Head of caudate nucleus (tissue), 42 donors: ENCODE results near the gene ADCY1.
A peak's percentile ranks its signal among the peaks of the same experiment; 100 is the strongest.

ENCODE experiments used
- DNase-seq, 42 donors: peaks; one replicate each; pipeline versions ENCODE4 v3.0.0 to v3.0.0-alpha.2; 2020 to 2021; ENCODE audit warnings: mixed read lengths in 7 of 42
- intact Hi-C: fragments of 100-400 bp; cut with DNase I; formaldehyde crosslinking; loops from one replicate; pipeline ENCODE4 v1.15.0; 2022

The ADCY1 gene

GRCh38 chr7:45682358-45682735 is 108.2 kb downstream of the ADCY1 start:
- intact Hi-C loops = no loop called here
- DNase-seq = peak in 4 of 42 donors; percentile 20 to 33 (median 27)

DNA sequence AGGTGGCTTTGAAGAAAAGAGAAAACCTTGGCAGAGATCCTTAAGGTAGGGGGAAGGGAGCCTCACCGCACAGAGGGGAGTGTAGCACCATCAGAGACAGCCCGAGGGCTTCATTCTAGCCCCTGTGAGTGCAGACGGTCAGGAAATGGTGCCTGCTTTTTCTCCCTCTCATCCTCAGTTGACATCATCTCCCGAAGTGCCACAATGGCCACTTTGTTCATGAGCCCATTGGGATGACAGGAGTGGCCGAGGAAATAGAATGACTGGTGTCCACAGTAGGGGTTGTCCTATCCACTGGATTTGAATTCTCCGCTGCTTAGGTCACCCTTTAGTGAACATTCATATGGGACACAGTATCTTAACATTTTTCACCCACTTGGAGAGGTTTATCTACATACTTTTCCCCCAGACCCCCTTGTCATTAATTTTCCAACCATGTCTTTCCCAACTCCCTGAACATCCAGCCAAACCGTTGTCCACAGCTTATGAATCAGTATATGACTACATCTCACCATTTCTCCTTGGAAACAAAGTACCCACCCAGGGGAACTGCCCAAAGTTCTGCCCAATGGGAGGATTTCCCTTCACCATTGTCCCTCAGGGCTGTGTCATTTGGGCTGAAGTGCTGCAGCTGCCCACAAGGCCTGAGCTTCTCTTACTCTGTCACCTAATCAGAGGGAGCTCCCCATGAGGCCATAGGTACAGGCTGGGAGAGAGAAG is 108.8 kb downstream of the ADCY1 start:
- peak in 22 of 42 donors; percentile 27 to 77 (median 56) for DNase-seq
- intact Hi-C loops = no loop called here

- DNase-seq = peak in 8 of 42 donors; percentile 2 to 34 (median 17)
- intact Hi-C loops = no loop called here
Measured at GRCh38 chr7:45683556-45684148, 109.5 kb downstream of the ADCY1 start.

GRCh38 chr7:45684910-45685618 is 110.9 kb downstream of the ADCY1 start:
- DNase-seq = peak in 9 of 42 donors; percentile 2 to 34 (median 20)
- intact Hi-C loops = no loop called here

DNA sequence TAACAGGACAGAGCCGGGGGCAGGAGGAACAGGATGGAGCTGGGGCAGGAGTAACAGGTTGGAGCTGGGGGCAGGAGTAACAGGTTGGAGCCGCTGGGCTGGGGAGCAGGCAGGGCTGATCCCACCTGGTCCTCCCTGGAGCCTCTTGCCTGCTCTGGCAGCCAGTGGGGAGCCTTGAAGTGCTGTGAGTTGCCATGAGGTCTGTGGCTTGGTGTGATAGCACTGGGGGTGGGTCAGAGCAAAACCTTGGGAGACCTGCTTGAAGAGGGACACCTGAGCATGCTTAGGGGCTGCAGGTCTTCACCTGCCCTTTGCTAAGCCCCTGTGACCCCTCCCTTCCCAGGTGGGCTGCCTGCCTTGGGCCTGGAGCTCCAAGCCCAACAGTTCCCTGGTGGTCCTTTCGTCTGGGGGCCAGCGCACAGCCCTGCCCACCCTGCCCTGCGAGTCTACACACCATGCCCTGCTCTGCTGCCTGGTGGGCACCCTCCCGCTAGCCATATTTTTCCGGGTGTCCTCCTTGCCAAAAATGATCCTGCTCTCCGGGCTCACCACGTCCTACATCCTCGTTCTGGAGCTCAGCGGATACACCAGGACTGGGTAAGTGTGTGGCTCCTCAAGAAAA is 111.6 kb downstream of the ADCY1 start:
- peak in 9 of 42 donors; percentile 1 to 30 (median 19) for DNase-seq
- intact Hi-C loops = no loop called here

DNA sequence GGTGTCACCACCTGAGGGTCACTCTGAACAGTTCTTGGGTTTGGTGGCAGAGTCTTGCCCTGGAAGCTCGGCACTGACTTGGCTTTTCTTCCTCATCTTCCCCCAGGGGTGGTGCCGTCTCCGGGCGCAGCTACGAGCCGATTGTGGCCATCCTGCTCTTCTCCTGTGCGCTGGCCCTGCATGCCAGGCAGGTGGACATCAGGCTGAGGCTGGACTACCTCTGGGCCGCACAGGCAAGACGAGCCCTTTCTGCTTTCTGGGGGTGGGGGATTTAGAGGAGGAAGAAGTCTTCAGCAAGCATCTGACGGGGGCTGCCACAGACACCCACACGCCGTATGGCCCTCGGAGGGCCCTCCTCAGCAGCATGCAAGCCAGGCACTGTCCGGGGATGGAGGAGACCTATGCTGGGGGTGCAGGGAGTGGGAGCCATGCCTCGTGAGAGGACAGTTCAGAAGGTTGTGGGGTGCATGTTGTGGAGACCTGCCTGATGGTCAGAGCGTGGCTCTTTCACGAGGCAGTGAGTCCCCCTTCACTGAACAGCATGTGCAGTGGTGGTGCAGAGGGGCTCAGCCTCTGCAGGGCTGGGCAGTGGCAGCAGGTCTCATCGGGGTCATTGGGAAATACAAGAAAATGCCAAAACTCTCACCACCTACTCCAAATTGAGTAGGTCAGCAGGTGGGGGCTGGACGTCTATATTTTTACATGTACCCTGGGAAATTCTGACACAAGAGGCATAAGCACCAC is 112.4 kb downstream of the ADCY1 start:
- DNase-seq = peak in 7 of 42 donors; percentile 4 to 38 (median 10)

DNA sequence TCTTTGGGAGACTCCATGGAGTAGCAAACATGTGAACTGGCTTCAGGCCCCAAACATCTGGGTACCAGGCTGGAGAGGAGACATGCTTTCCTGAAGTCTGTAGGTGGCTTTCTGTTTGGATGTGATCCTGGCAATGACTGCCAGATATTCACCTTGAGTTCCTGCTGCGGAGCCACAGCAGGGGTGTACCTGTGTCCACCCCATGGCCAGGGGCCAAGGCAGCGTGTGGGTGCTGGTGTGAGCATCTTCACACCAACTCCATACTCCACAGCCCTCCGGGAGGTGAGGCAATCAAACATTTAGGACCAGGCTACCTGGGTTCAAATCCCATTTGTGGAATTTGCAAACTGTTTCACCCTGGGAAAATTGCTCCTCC is 113.0 kb downstream of the ADCY1 start:
- intact Hi-C loops = no loop called here
- peak in 4 of 42 donors; percentile 10 to 31 (median 20) for DNase-seq

More for the DNA sequence above, 112.4 kb downstream of the ADCY1 start:
- intact Hi-C loops = no loop called here

DNA sequence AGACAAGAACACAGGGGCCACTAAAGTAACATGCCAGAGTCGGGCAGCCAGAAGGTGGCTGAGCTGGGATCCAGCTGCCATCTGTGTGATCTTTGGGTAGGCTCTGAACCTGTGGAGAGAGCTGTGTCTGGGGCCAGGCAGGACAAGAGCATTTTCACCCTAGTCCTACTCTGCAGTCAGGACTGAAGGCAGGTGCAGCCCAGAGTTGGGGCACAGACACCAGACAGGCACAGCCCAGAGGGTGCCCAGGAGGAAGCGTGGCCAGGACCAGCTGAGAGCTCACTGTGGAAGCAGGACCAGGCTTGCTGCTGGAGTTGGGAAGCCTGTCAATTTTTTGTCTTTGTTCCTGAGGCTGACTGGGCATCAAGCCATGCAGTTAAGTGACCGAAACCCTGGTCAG is 113.6 kb downstream of the ADCY1 start:
- intact Hi-C loops = no loop called here
- DNase-seq = peak in 11 of 42 donors; percentile 7 to 41 (median 24)

DNA sequence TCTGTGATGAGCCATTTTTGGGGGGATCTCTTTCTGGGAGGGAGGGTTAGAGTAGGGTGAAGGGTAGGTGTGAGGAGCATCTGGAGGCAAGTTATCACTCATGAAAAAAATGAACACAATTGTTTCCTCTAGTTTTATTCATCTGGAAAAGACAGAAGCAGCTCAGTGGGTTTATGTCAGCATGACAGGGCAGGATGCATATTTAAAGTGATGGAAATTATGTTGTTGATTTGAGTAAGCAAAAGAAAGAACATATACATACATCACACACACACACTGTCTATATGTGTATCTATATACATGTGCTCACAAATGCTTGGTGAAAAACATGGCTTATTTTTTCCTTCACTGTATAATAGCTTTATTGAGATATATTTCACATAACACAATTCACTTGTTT is 114.2 kb downstream of the ADCY1 start:
- intact Hi-C loops = no loop called here
- DNase-seq = no peak

DNA sequence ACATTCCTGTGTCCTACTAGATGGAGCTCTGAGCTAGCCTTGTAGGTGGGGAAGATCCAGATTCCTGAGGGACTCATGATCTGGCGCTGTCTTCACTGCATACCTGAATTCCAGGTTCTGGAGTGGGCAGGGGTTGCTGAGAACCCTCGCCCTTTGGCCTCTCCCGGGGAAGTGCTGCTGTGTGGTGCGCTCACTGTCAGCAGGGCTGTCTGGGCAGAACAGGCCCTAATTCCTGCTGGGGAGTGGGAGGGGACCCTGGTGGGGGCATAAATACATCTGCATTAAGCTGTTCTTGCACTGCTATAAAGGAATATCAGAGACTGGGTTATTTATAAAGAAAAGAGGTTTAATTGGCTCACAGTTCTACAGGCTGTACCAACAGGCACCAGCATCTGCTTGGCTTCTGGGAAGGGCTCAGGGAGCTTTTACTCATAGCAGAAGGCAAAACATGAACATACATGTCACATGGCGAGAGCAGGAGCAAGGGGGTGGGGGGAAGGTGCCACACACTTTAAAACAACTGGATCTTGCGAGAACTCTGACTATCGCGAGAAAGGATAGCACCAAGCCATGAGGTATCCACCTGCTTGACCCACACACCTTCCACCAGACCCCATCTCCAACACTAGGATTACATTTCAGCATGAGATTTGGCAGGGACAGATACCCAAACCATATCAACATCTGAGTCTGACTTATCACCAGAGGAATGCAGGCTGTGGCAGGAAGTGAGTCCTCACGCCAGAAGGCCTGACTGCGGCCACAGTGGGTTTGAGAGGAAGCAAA is 115.0 kb downstream of the ADCY1 start:
- DNase-seq = peak in 6 of 42 donors; percentile 1 to 31 (median 8)
- intact Hi-C loops = no loop called here

- DNase-seq = peak in 10 of 42 donors; percentile 1 to 23 (median 14)
- intact Hi-C loops = no loop called here
Measured at GRCh38 chr7:45689797-45690761, 115.9 kb downstream of the ADCY1 start.

DNA sequence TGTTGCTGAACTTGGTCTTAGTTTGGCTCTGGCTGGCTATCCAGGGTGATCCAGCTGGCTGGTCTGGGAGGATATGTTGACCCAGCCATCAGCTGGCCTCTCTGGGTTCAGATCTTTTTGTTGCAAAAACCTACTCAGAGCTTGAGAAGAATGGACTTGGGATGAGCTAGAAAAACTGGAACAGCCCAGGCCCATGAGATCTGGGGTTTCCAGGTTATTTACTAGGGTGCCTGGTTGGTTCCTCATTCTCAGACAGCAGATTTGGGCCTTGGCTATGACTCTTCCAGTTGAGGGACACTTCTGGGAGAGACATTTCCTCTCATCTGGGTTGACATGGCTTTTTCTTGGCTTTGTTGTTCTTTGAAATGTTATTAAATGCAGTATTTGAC is 116.6 kb downstream of the ADCY1 start:
- DNase-seq = no peak
- intact Hi-C loops = no loop called here

DNA sequence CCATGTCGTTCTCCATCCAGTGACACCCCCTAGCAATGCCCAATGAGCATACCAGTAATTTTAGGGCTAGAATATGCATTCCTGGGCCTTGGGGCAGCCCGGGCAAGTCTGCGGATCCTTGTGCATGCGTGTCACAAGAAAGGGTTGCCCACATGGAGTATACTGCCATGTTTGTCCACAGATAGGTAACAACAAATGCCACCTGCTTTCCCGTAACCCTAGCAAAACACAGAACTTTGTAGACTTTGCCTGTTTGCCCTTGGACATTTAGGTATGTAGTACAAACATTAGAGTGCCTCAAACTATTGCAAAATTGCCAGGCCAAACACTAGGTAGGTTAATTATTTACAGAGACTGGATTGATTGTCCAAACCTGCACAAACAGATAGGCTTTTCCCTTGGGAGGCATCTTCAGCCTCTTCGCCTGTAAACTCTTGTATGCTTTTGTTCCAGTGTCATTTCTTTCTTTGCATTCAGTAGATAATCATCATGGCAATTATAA is 117.0 kb downstream of the ADCY1 start:
- intact Hi-C loops = no loop called here
- peak in 3 of 42 donors; percentile 4 to 25 (median 24) for DNase-seq

DNA sequence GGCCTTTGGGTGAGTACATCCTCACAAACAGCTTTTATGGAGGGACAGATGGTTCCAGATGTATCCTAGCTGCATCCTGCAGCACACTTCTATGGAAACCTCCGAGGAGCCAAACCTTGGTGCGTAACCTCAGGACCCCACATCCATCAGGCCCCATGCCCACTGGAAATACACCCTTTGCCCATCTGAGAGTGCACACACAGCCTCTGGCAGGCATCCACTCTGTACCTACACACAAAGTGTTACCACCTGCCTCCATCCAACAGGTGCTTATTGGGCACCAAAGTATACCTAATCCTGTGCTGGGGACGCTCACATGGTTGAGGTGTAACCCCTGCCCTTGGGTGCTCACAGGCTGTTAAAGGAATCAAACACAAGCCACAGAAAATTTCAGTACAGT is 117.9 kb downstream of the ADCY1 start:
- intact Hi-C loops = no loop called here
- DNase-seq = peak in 6 of 42 donors; percentile 1 to 21 (median 8)

- intact Hi-C loops = no loop called here
- DNase-seq = peak in 10 of 42 donors; percentile 1 to 29 (median 6)
Measured at GRCh38 chr7:45695249-45695995, 121.3 kb downstream of the ADCY1 start.

- DNase-seq = peak in 15 of 42 donors; percentile 1 to 38 (median 8)
Measured at GRCh38 chr7:45696476-45696875, 122.3 kb downstream of the ADCY1 start.

More at GRCh38 chr7:45696476-45696875, 122.3 kb downstream of the ADCY1 start:
- intact Hi-C loops = no loop called here
